GM23338 (cell line): ENCODE measurements around the gene PRSS57. TPM values are rescaled to one million over a fixed set of nuclear protein-coding genes. Genes with fewer than 3 reads are reported as not detected.

Experiments
- ATAC-seq: fragments of 200-7000 bp; cut with Tn5 transposase; 3 replicates; pipeline ENCODE4 v1.9.1; 2020
- DNase-seq: peaks from one replicate; pipeline ENCODE4 v3.0.0-alpha.2; 2015; ENCODE audit warnings: low spot score
- H2AFZ ChIP-seq: fragments of 200-600 bp; sonication (generic); 2 replicates; pipeline ENCODE4 v1.8.0; 2016; ENCODE audit warnings: antibody characterized with exemption, mild to moderate bottlenecking, moderate library complexity
- H3F3A ChIP-seq: fragments of 200-600 bp; sonication (generic); replicated peaks from 2 replicates; pipeline ENCODE4 v1.8.0; 2017; ENCODE audit warnings: antibody characterized with exemption, mixed run types, low read depth
- H3K27ac ChIP-seq: fragments of 200-600 bp; sonication (generic); 2 replicates; pipeline ENCODE4 v1.6.1; 2016; ENCODE audit warnings: low read depth
- H3K27me3 ChIP-seq: fragments of 200-600 bp; sonication (generic); 2 replicates; pipeline ENCODE4 v1.8.0; 2016; ENCODE audit warnings: mild to moderate bottlenecking, mixed run types, moderate library complexity; ENCODE audit not compliant: insufficient read depth
- H3K36me3 ChIP-seq: fragments of 200-600 bp; sonication (generic); 2 replicates; pipeline ENCODE4 v1.8.0; 2016; ENCODE audit warnings: mild to moderate bottlenecking; ENCODE audit not compliant: insufficient read depth
- H3K4me1 ChIP-seq: fragments of 200-600 bp; sonication (generic); 2 replicates; pipeline ENCODE4 v1.8.0; 2016; ENCODE audit warnings: mild to moderate bottlenecking, moderate library complexity; ENCODE audit not compliant: insufficient read depth
- H3K4me2 ChIP-seq: fragments of 200-600 bp; sonication (generic); 2 replicates; pipeline ENCODE4 v1.7.1; 2017; ENCODE audit warnings: mixed run types
- H3K4me3 ChIP-seq: fragments of 200-600 bp; sonication (generic); 2 replicates; pipeline ENCODE4 v1.6.1; 2016; ENCODE audit warnings: mixed run types
- H3K79me2 ChIP-seq: fragments of 200-600 bp; sonication (generic); replicated peaks from 2 replicates; pipeline ENCODE4 v1.8.0; 2017; ENCODE audit warnings: mild to moderate bottlenecking; ENCODE audit not compliant: insufficient read depth
- H3K9me2 ChIP-seq: fragments of 200-600 bp; sonication (generic); 2 replicates; pipeline ENCODE4 v1.8.0; 2017; ENCODE audit not compliant: insufficient read depth
- H4K20me1 ChIP-seq: fragments of 200-600 bp; sonication (generic); replicated peaks from 2 replicates; pipeline ENCODE4 v1.8.0; 2017; ENCODE audit warnings: mild to moderate bottlenecking; ENCODE audit not compliant: insufficient read depth
- H3K27ac Mint-ChIP-seq: 2 replicates; pipeline ENCODE4 v1.8.0; 2020; ENCODE audit warnings: inconsistent platforms, mild to moderate bottlenecking, moderate library complexity, mixed read lengths
- H3K27me3 Mint-ChIP-seq: 3 replicates; pipeline ENCODE4 v1.8.0; 2022; ENCODE audit warnings: low read depth, mild to moderate bottlenecking, moderate library complexity, mixed read lengths, inconsistent platforms; ENCODE audit not compliant: insufficient read depth, poor library complexity
- H3K36me3 Mint-ChIP-seq: 3 replicates; pipeline ENCODE4 v1.8.0; 2021; ENCODE audit warnings: low read depth, mild to moderate bottlenecking, inconsistent platforms, moderate library complexity, mixed read lengths
- H3K4me1 Mint-ChIP-seq: 3 replicates; pipeline ENCODE4 v1.8.0; 2020; ENCODE audit warnings: mild to moderate bottlenecking, inconsistent platforms, mixed read lengths
- H3K4me3 Mint-ChIP-seq: 3 replicates; pipeline ENCODE4 v1.8.0; 2021; ENCODE audit warnings: moderate library complexity, mild to moderate bottlenecking, inconsistent platforms, mixed read lengths
- H3K9me3 Mint-ChIP-seq: 3 replicates; pipeline ENCODE4 v1.8.0; 2020; ENCODE audit warnings: moderate library complexity, mild to moderate bottlenecking, inconsistent platforms, mixed read lengths
- CREB1 ChIP-seq: fragments of 250-450 bp; sonication (Bioruptor Pico); IDR thresholded peaks from 2 replicates; pipeline ENCODE4 v1.5.0; 2020; ENCODE audit warnings: low read depth, mild to moderate bottlenecking, moderate library complexity
- CTCF ChIP-seq, 2 experiments: fragments of 200-600 bp in 1 of 2; sonication (generic) in 1 of 2; conservative IDR thresholded peaks; 2 replicates each; pipeline versions ENCODE4 v1.5.1 to v1.6.1; 2016 to 2017; ENCODE audit warnings: antibody characterized with exemption in 2 of 2, low read depth in 2 of 2, mild to moderate bottlenecking in 2 of 2, moderate library complexity in 1 of 2
- ETS1 ChIP-seq: IDR thresholded peaks from 2 replicates; pipeline ENCODE4 v1.6.1; 2016; ENCODE audit warnings: antibody characterized with exemption
- EZH2 ChIP-seq: fragments of 200-600 bp; sonication (generic); IDR thresholded peaks from one replicate; pipeline ENCODE4 v1.8.0; 2017; ENCODE audit warnings: antibody characterized with exemption, mild to moderate bottlenecking, low read depth; ENCODE audit not compliant: unreplicated experiment
- EZH2phosphoT487 ChIP-seq: fragments of 200-600 bp; sonication (generic); IDR thresholded peaks from one replicate; pipeline ENCODE4 v1.8.1; 2018; ENCODE audit warnings: antibody characterized with exemption; ENCODE audit not compliant: unreplicated experiment
- JUNB ChIP-seq: IDR thresholded peaks from one replicate; pipeline ENCODE4 v1.6.1; 2016; ENCODE audit warnings: antibody characterized with exemption; ENCODE audit not compliant: unreplicated experiment
- NANOG ChIP-seq: IDR thresholded peaks from 2 replicates; pipeline ENCODE4 v1.6.1; 2016; ENCODE audit warnings: antibody characterized with exemption, borderline replicate concordance
- POLR2AphosphoS5 ChIP-seq: IDR thresholded peaks from 2 replicates; pipeline ENCODE4 v1.6.1; 2016; ENCODE audit warnings: antibody characterized with exemption, low read depth
- STAT1 ChIP-seq: IDR thresholded peaks from one replicate; pipeline ENCODE4 v1.6.1; 2016; ENCODE audit warnings: antibody characterized with exemption; ENCODE audit not compliant: unreplicated experiment
- ZNF114 ChIP-seq: fragments of 250-450 bp; sonication (Bioruptor Pico); IDR thresholded peaks from 2 replicates; pipeline ENCODE4 v1.5.0; 2020; ENCODE audit warnings: mild to moderate bottlenecking, moderate library complexity
- ZNF331 ChIP-seq: fragments of 250-450 bp; sonication (Bioruptor Pico); IDR thresholded peaks from 2 replicates; pipeline ENCODE4 v1.5.0; 2020; ENCODE audit warnings: low read depth, mild to moderate bottlenecking, moderate library complexity
- polyA plus RNA-seq: library from polyadenylated mRNA; unstranded; fragments of >200 nt; fragmentation: Nextera tagmentation; extraction: Ambion mirVana; gene quantifications from 2 replicates; pipeline ENCODE4 v1.2.1, GENCODE V29; 2016
- total RNA-seq: library from RNA; depleted of rRNA; stranded (reverse); fragments of >200 nt; shearing (Covaris generic); gene quantifications from 2 replicates; pipeline ENCODE4 v1.2.3, GENCODE V29; 2014
- TF ChIP-seq, protein P1 (sequence below): IDR thresholded peaks from one replicate; pipeline ENCODE4 v1.6.1; 2018; ENCODE audit warnings: antibody characterized with exemption; ENCODE audit not compliant: unreplicated experiment
- TF ChIP-seq, protein P2 (sequence below): fragments of 250-450 bp; sonication (Bioruptor Pico); IDR thresholded peaks from 2 replicates; pipeline ENCODE4 v1.5.0; 2020; ENCODE audit warnings: mild to moderate bottlenecking, moderate library complexity

PRSS57 gene
- total and polyA plus RNA-seq, 2 experiments from 2014 or later, result 0.34 TPM; not detected in 1

DNA sequence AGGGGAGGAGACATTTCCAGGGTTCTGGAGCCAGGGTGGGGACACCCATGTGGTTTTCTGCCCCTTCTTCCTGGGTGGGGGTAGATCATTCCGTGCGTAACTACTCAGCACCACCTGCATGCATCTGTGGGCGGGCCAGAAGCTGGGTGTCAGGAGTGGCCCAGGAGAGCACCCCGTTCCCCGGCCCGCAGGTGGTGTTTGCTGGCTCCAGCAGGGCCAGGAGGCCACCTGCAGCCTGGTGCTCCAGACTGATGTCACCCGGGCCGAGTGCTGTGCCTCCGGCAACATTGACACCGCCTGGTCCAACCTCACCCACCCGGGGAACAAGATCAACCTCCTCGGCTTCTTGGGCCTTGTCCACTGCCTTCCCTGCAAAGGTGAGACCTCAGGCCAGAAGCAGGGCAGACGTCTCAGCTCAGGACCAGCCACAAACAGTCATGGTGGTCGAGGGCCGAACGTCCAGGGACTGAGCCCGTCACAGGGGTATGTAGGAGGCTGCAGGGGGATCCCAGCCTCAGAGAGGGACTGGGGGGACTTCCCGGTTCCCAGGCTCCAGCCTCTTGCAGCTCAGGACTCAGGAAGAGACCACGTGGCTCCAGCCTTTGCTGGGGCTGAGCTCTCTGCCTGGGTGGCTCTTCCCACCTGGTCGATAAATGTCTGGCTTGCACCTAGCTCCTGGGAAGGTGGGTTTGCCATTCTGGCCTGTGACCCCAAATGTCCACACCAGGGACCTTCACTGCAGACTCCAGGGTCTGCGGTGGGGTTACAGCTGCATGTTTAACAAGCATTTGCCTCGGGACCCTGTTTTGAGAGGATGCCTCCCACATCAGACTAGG lies 17.4 kb downstream of the PRSS57 start:
- H3K79me2 ChIP-seq, result no peaks in the 10 kb centered on the region
- H3K27ac ChIP-seq, result no peak overlapping the region
- H2AFZ ChIP-seq, result no peak overlapping the region
- no peaks in the 10 kb centered on the region for H3K9me2 ChIP-seq
- DNase-seq, result no peak
- 0 out of 2 replicates have a peak, but pooled peaks cover 3% of the 10 kb centered on the region for H3K4me1 ChIP-seq
- no peak overlapping the region for H3K27ac Mint-ChIP-seq
- peaks cover 31% of the 10 kb centered on the region for H3K27me3 Mint-ChIP-seq
- no peak overlapping the region for H3K4me3 Mint-ChIP-seq
- H3K36me3 Mint-ChIP-seq, result no peaks in the 10 kb centered on the region
- no peak overlapping the region for H3K4me2 ChIP-seq
- H4K20me1 ChIP-seq, result no peaks in the 10 kb centered on the region
- H3K4me1 Mint-ChIP-seq, result no peaks in the 10 kb centered on the region; the same call in 2 of the 3 replicates
- H3K9me3 Mint-ChIP-seq, result no peaks in the 10 kb centered on the region
- no peak for ATAC-seq
- H3K36me3 ChIP-seq, result no peaks in the 10 kb centered on the region
- no peak for TF ChIP-seq CREB1 (CRISPR knock-in tag)
- TF ChIP-seq STAT1, result no peak
- TF ChIP-seq, protein P1, sequence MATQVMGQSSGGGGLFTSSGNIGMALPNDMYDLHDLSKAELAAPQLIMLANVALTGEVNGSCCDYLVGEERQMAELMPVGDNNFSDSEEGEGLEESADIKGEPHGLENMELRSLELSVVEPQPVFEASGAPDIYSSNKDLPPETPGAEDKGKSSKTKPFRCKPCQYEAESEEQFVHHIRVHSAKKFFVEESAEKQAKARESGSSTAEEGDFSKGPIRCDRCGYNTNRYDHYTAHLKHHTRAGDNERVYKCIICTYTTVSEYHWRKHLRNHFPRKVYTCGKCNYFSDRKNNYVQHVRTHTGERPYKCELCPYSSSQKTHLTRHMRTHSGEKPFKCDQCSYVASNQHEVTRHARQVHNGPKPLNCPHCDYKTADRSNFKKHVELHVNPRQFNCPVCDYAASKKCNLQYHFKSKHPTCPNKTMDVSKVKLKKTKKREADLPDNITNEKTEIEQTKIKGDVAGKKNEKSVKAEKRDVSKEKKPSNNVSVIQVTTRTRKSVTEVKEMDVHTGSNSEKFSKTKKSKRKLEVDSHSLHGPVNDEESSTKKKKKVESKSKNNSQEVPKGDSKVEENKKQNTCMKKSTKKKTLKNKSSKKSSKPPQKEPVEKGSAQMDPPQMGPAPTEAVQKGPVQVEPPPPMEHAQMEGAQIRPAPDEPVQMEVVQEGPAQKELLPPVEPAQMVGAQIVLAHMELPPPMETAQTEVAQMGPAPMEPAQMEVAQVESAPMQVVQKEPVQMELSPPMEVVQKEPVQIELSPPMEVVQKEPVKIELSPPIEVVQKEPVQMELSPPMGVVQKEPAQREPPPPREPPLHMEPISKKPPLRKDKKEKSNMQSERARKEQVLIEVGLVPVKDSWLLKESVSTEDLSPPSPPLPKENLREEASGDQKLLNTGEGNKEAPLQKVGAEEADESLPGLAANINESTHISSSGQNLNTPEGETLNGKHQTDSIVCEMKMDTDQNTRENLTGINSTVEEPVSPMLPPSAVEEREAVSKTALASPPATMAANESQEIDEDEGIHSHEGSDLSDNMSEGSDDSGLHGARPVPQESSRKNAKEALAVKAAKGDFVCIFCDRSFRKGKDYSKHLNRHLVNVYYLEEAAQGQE, result no peak
- no peak for TF ChIP-seq ZNF331 (CRISPR knock-in tag)
- TF ChIP-seq EZH2, result no peak
- no peak for TF ChIP-seq CTCF (conservative IDR thresholded peaks at IDR 0.05; ENCODE audit: low read depth in 2 of 2)
- no peak for TF ChIP-seq JUNB
- TF ChIP-seq ETS1, result no peak
- no peak for TF ChIP-seq ZNF114 (CRISPR knock-in tag)
- TF ChIP-seq NANOG, result no peak
- no peak for TF ChIP-seq EZH2phosphoT487
- no peak for TF ChIP-seq POLR2AphosphoS5
- TF ChIP-seq, protein P2, sequence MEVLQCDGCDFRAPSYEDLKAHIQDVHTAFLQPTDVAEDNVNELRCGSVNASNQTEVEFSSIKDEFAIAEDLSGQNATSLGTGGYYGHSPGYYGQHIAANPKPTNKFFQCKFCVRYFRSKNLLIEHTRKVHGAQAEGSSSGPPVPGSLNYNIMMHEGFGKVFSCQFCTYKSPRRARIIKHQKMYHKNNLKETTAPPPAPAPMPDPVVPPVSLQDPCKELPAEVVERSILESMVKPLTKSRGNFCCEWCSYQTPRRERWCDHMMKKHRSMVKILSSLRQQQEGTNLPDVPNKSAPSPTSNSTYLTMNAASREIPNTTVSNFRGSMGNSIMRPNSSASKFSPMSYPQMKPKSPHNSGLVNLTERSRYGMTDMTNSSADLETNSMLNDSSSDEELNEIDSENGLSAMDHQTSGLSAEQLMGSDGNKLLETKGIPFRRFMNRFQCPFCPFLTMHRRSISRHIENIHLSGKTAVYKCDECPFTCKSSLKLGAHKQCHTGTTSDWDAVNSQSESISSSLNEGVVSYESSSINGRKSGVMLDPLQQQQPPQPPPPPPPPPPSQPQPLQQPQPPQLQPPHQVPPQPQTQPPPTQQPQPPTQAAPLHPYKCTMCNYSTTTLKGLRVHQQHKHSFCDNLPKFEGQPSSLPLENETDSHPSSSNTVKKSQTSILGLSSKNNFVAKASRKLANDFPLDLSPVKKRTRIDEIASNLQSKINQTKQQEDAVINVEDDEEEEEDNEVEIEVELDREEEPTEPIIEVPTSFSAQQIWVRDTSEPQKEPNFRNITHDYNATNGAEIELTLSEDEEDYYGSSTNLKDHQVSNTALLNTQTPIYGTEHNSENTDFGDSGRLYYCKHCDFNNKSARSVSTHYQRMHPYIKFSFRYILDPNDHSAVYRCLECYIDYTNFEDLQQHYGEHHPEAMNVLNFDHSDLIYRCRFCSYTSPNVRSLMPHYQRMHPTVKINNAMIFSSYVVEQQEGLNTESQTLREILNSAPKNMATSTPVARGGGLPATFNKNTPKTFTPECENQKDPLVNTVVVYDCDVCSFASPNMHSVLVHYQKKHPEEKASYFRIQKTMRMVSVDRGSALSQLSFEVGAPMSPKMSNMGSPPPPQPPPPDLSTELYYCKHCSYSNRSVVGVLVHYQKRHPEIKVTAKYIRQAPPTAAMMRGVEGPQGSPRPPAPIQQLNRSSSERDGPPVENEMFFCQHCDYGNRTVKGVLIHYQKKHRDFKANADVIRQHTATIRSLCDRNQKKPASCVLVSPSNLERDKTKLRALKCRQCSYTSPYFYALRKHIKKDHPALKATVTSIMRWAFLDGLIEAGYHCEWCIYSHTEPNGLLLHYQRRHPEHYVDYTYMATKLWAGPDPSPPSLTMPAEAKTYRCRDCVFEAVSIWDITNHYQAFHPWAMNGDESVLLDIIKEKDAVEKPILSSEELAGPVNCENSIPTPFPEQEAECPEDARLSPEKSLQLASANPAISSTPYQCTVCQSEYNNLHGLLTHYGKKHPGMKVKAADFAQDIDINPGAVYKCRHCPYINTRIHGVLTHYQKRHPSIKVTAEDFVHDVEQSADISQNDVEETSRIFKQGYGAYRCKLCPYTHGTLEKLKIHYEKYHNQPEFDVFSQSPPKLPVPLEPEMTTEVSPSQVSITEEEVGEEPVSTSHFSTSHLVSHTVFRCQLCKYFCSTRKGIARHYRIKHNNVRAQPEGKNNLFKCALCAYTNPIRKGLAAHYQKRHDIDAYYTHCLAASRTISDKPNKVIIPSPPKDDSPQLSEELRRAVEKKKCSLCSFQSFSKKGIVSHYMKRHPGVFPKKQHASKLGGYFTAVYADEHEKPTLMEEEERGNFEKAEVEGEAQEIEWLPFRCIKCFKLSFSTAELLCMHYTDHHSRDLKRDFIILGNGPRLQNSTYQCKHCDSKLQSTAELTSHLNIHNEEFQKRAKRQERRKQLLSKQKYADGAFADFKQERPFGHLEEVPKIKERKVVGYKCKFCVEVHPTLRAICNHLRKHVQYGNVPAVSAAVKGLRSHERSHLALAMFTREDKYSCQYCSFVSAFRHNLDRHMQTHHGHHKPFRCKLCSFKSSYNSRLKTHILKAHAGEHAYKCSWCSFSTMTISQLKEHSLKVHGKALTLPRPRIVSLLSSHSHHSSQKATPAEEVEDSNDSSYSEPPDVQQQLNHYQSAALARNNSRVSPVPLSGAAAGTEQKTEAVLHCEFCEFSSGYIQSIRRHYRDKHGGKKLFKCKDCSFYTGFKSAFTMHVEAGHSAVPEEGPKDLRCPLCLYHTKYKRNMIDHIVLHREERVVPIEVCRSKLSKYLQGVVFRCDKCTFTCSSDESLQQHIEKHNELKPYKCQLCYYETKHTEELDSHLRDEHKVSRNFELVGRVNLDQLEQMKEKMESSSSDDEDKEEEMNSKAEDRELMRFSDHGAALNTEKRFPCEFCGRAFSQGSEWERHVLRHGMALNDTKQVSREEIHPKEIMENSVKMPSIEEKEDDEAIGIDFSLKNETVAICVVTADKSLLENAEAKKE, result no peak
- H3K4me3 ChIP-seq, result no peak overlapping the region
- peaks cover 16% of the 10 kb centered on the region for H3K27me3 ChIP-seq
- H3F3A ChIP-seq, result peaks cover 8% of the 10 kb centered on the region; the same call in 1 of the 2 replicates
